ENCODE measurements around the gene SLC35F3.

GRCh38 chr1:234253732-234254131 lies 349.3 kb downstream of the SLC35F3 start:
- TF ChIP-seq, protein P1, sequence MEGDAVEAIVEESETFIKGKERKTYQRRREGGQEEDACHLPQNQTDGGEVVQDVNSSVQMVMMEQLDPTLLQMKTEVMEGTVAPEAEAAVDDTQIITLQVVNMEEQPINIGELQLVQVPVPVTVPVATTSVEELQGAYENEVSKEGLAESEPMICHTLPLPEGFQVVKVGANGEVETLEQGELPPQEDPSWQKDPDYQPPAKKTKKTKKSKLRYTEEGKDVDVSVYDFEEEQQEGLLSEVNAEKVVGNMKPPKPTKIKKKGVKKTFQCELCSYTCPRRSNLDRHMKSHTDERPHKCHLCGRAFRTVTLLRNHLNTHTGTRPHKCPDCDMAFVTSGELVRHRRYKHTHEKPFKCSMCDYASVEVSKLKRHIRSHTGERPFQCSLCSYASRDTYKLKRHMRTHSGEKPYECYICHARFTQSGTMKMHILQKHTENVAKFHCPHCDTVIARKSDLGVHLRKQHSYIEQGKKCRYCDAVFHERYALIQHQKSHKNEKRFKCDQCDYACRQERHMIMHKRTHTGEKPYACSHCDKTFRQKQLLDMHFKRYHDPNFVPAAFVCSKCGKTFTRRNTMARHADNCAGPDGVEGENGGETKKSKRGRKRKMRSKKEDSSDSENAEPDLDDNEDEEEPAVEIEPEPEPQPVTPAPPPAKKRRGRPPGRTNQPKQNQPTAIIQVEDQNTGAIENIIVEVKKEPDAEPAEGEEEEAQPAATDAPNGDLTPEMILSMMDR (IDR thresholded peaks at IDR 0.05): no peak
- no peak for TF ChIP-seq POLR2A (IDR thresholded peaks at IDR 0.05)
